ENCODE results near the gene PRMT3. TPM values are rescaled to one million over a fixed set of nuclear protein-coding genes. Genes with fewer than 3 reads are reported as not detected.

PRMT3 gene
- polyA plus RNA-seq (17.2 to 29.4 TPM (median 18.0 TPM) in 3 replicates), polyA minus RNA-seq (2.2 to 22.2 TPM (median 9.4 TPM) in 3 replicates)
- polyA plus RNA-seq (2011; ENCODE audit: low read depth) = 19.4 TPM
- polyA plus RNA-seq (2011; cell fraction: cytosol; rRNA removed) = 14.3 and 24.9 TPM in 2 replicates
- polyA plus RNA-seq (2011; cell fraction: nucleus; rRNA removed) = 17.3 and 19.5 TPM in 2 replicates
- 16.6 and 18.6 TPM in 2 replicates for polyA plus RNA-seq (2012; ENCODE audit: low replicate concordance)
- polyA minus RNA-seq (2011; cell fraction: cytosol; rRNA and poly(A)+ RNA removed) = 15.9 TPM
- 16.0 and 25.6 TPM in 2 replicates for polyA minus RNA-seq (2011; cell fraction: nucleus; rRNA and poly(A)+ RNA removed)

GRCh38 chr11:20387261-20388095, at the start of gene PRMT3:
PRMT3 (plus strand) TSS chr11:20387716; CDS start chr11:20387747, 31 bp downstream.
- peak within 1 kb of the TSS; percentile 92 for H3K27ac ChIP-seq (ENCODE audit: control insufficient read depth, insufficient read depth, low read length)
- peak within 1 kb of the TSS; percentile 98 for H3K9ac ChIP-seq (ENCODE audit: control insufficient read depth, extremely low read depth, insufficient read depth, low read length)
- no peaks in the 10 kb centered on the region for H3K36me3 ChIP-seq (ENCODE audit: control insufficient read depth in 2 of 2, extremely low read depth in 1 of 2, insufficient read depth in 2 of 2, low read length in 2 of 2)
- H2AFZ ChIP-seq (ENCODE audit: control insufficient read depth, low read length) = peak within 1 kb of the TSS; percentile 97
- dilution Hi-C loops (cut with MboI; ENCODE audit: extremely low pct_ligation_motif_present, low sequenced_read_pairs) = no loop called here
- H3K9me1 ChIP-seq (ENCODE audit: control insufficient read depth, extremely low read depth, insufficient read depth, low read length) = no peaks in the 10 kb centered on the region
- H3K79me2 ChIP-seq (ENCODE audit: control insufficient read depth, insufficient read depth, low read length) = peaks cover 15% of the 10 kb centered on the region
- H3K9me3 ChIP-seq (ENCODE audit: control insufficient read depth, low read depth, low read length) = no peaks in the 10 kb centered on the region
- H3K4me1 ChIP-seq (ENCODE audit: control insufficient read depth, extremely low read depth, insufficient read depth, low read length) = peaks cover 5% of the 10 kb centered on the region
- H3K4me3 ChIP-seq (ENCODE audit: control insufficient read depth in 2 of 3, extremely low read depth in 1 of 3, insufficient read depth in 2 of 3, low read depth in 1 of 3, low read length in 3 of 3) = peak within 1 kb of the TSS; percentile 76 to 98 (median 84)
- no peaks in the 10 kb centered on the region for H4K20me1 ChIP-seq (ENCODE audit: control insufficient read depth, extremely low read depth, insufficient read depth, low read length)
- DNase-seq (ENCODE audit: low read depth, low spot score) = peak; percentile 52
- H3K4me2 ChIP-seq (ENCODE audit: control insufficient read depth, extremely low read depth, insufficient read depth, low read depth, low read length) = peak within 1 kb of the TSS; percentile 87
- TF ChIP-seq CTCF (optimal IDR thresholded peaks at IDR 0.05 in 1 of 3, IDR thresholded peaks at IDR 0.05 in 1 of 3, conservative IDR thresholded peaks at IDR 0.05 in 1 of 3; ENCODE audit: extremely low read depth in 1 of 3, insufficient read depth in 2 of 3, low read length in 3 of 3) (peak in 2 of 3 experiments; percentile 2 to 98), EZH2 (IDR thresholded peaks at IDR 0.05; ENCODE audit: low read length) (no peak)
- H3K27me3 ChIP-seq (ENCODE audit: control insufficient read depth, extremely low read depth, insufficient read depth, low read length) = no peaks in the 10 kb centered on the region
- FAIRE-seq = no peak

GRCh38 chr11:20342347-20343141, 45.0 kb upstream of the PRMT3 start:
- H3K27me3 ChIP-seq (ENCODE audit: control insufficient read depth, extremely low read depth, insufficient read depth, low read length) = peaks cover 18% of the 10 kb centered on the region
- no peak overlapping the region for H3K27ac ChIP-seq (ENCODE audit: control insufficient read depth, insufficient read depth, low read length)
- H3K36me3 ChIP-seq (ENCODE audit: control insufficient read depth in 2 of 2, extremely low read depth in 1 of 2, insufficient read depth in 2 of 2, low read length in 2 of 2) = no peaks in the 10 kb centered on the region
- H3K9me1 ChIP-seq (ENCODE audit: control insufficient read depth, extremely low read depth, insufficient read depth, low read length) = no peaks in the 10 kb centered on the region
- DNase-seq (ENCODE audit: low read depth, low spot score) = no peak
- no peaks in the 10 kb centered on the region for H3K4me1 ChIP-seq (ENCODE audit: control insufficient read depth, extremely low read depth, insufficient read depth, low read length)
- H2AFZ ChIP-seq (ENCODE audit: control insufficient read depth, low read length) = no peak overlapping the region
- H3K79me2 ChIP-seq (ENCODE audit: control insufficient read depth, insufficient read depth, low read length) = no peaks in the 10 kb centered on the region
- no peak overlapping the region for H3K4me3 ChIP-seq (ENCODE audit: control insufficient read depth in 2 of 3, extremely low read depth in 1 of 3, insufficient read depth in 2 of 3, low read depth in 1 of 3, low read length in 3 of 3)
- no peak overlapping the region for H3K4me2 ChIP-seq (ENCODE audit: control insufficient read depth, extremely low read depth, insufficient read depth, low read depth, low read length)
- FAIRE-seq = no peak
- H3K9ac ChIP-seq (ENCODE audit: control insufficient read depth, extremely low read depth, insufficient read depth, low read length) = no peak overlapping the region
- TF ChIP-seq CTCF (optimal IDR thresholded peaks at IDR 0.05 in 1 of 3, IDR thresholded peaks at IDR 0.05 in 1 of 3, conservative IDR thresholded peaks at IDR 0.05 in 1 of 3; ENCODE audit: extremely low read depth in 1 of 3, insufficient read depth in 2 of 3, low read length in 3 of 3) (no peak), EZH2 (IDR thresholded peaks at IDR 0.05; ENCODE audit: low read length) (no peak)
- H3K9me3 ChIP-seq (ENCODE audit: control insufficient read depth, low read depth, low read length) = no peaks in the 10 kb centered on the region
- no peaks in the 10 kb centered on the region for H4K20me1 ChIP-seq (ENCODE audit: control insufficient read depth, extremely low read depth, insufficient read depth, low read length)
- dilution Hi-C loops (cut with MboI; ENCODE audit: extremely low pct_ligation_motif_present, low sequenced_read_pairs) = no loop called here
